GM12878 (cell line): Measurements from ENCODE around the gene FAM227B. TPM values are rescaled to one million over a fixed set of nuclear protein-coding genes. Genes with fewer than 3 reads are reported as not detected.

Experiments
- ATAC-seq: fragments of 200-7000 bp; cut with Tn5 transposase; 3 replicates; pipeline ENCODE4 v1.9.1; 2020; ENCODE audit warnings: mild to moderate bottlenecking, moderate library complexity
- BruUV-seq: library from RNA; stranded (reverse); fragments of 400-500 nt; replicated peaks from 2 replicates; lab custom pipeline; 2021; lab: Mats Ljungman, UMichigan
- CTCF ChIA-PET: fragments of 300-600 bp; sonication (Branson Sonifier 250); formaldehyde crosslinking; extraction: SDS; loops from one replicate; lab custom pipeline; 2021; ENCODE audit warnings: inconsistent platforms; lab: Yijun Ruan, JAX
- POLR2A ChIA-PET: fragments of 350-600 bp; formaldehyde crosslinking; extraction: SDS; loops from one replicate; lab custom pipeline; 2021; ENCODE audit warnings: inconsistent platforms; lab: Charles Lee
- RAD21 ChIA-PET: fragments of 300-600 bp; sonication (Branson Sonifier 250); formaldehyde crosslinking; loops from one replicate; lab custom pipeline; 2023; ENCODE audit warnings: antibody characterized with exemption; ENCODE audit not compliant: unreplicated experiment; lab: Charles Lee
- SMC1A ChIA-PET: fragments of 300-600 bp; sonication (Branson Sonifier 250); formaldehyde crosslinking; loops from one replicate; lab custom pipeline; 2023; ENCODE audit not compliant: unreplicated experiment, uncharacterized antibody; lab: Charles Lee
- DNase-seq: peaks from one replicate; pipeline ENCODE4 v3.0.0-alpha.2; 2011; ENCODE audit warnings: low read depth, low spot score
- FAIRE-seq: peaks from 3 replicates; lab custom pipeline; 2011; peaks lifted over from hg19 to GRCh38; lab: Jason Lieb, UNC
- H2AFZ ChIP-seq: 2 replicates; pipeline ENCODE4 v1.6.0; 2011; ENCODE audit warnings: low read depth, low read length, control low read depth; ENCODE audit not compliant: control insufficient read depth
- H3K27ac ChIP-seq: 2 replicates; pipeline ENCODE4 v1.5.1; 2011; ENCODE audit warnings: control low read depth; ENCODE audit not compliant: control insufficient read depth, insufficient read depth
- H3K27me3 ChIP-seq, 2 experiments: replicated peaks in 1 of 2; 2 replicates each; pipeline versions ENCODE4 v1.6.0 to v1.6.1; 2011; ENCODE audit warnings: low read length in 1 of 2; ENCODE audit not compliant: control insufficient read depth in 2 of 2, insufficient read depth in 2 of 2
- H3K36me3 ChIP-seq, 2 experiments: 2 replicates each; pipeline ENCODE4 v1.5.1; 2011; ENCODE audit warnings: low read length in 1 of 2; ENCODE audit not compliant: control insufficient read depth in 2 of 2, insufficient read depth in 2 of 2
- H3K4me1 ChIP-seq: 2 replicates; pipeline ENCODE4 v1.6.1; 2011; ENCODE audit warnings: mild to moderate bottlenecking, low read length, moderate library complexity, mixed read lengths; ENCODE audit not compliant: control insufficient read depth, insufficient read depth
- H3K4me2 ChIP-seq: 2 replicates; pipeline ENCODE4 v1.6.0; 2011; ENCODE audit warnings: control low read depth; ENCODE audit not compliant: control insufficient read depth, insufficient read depth
- H3K4me3 ChIP-seq: fragments of 200-600 bp; sonication (generic); 2 replicates; pipeline ENCODE4 v1.5.1; 2016
- H3K79me2 ChIP-seq: 2 replicates; pipeline ENCODE4 v1.6.0; 2011; ENCODE audit warnings: low read length; ENCODE audit not compliant: control insufficient read depth, insufficient read depth
- H3K9ac ChIP-seq: 2 replicates; pipeline ENCODE4 v1.8.0; 2011; ENCODE audit warnings: low read length, control low read depth, mixed read lengths; ENCODE audit not compliant: control insufficient read depth, insufficient read depth
- H3K9me3 ChIP-seq: replicated peaks from 3 replicates; pipeline ENCODE4 v1.5.1; 2011; ENCODE audit warnings: mild to moderate bottlenecking, low read length; ENCODE audit not compliant: control insufficient read depth, insufficient read depth
- H4K20me1 ChIP-seq: 2 replicates; pipeline ENCODE4 v1.6.0; 2011; ENCODE audit not compliant: control insufficient read depth, insufficient read depth
- CHD2 ChIP-seq: IDR thresholded peaks from 2 replicates; pipeline ENCODE4 v1.6.1; 2011; ENCODE audit warnings: low read depth, low read length, improper control_type of control experiment, borderline replicate concordance
- CREB1 ChIP-seq: IDR thresholded peaks from 2 replicates; pipeline ENCODE4 v1.6.1; 2012; ENCODE audit warnings: low read depth, mild to moderate bottlenecking, inconsistent platforms
- IKZF1 ChIP-seq: fragments of 450-650 bp; conservative IDR thresholded peaks from 2 replicates; pipeline ENCODE4 v1.6.1; 2017; ENCODE audit warnings: antibody characterized with exemption, mild to moderate bottlenecking
- NBN ChIP-seq: fragments of 450-650 bp; IDR thresholded peaks from 2 replicates; pipeline ENCODE4 v1.6.1; 2016
- RAD21 ChIP-seq: IDR thresholded peaks from 2 replicates; pipeline ENCODE4 v1.6.1; 2011; ENCODE audit warnings: mild to moderate bottlenecking, low read depth, low read length, moderate library complexity; ENCODE audit not compliant: insufficient read depth
- RAD51 ChIP-seq: fragments of 450-650 bp; IDR thresholded peaks from 2 replicates; pipeline ENCODE4 v1.6.1; 2016; ENCODE audit warnings: moderate library complexity, mild to moderate bottlenecking, inconsistent platforms
- RB1 ChIP-seq: fragments of 450-650 bp; formaldehyde crosslinking; IDR thresholded peaks from 2 replicates; pipeline ENCODE4 v1.6.1; 2017; ENCODE audit warnings: mild to moderate bottlenecking, borderline replicate concordance
- RELB ChIP-seq: fragments of 450-650 bp; IDR thresholded peaks from 2 replicates; pipeline ENCODE4 v1.6.1; 2017; ENCODE audit warnings: low read depth, mild to moderate bottlenecking, moderate library complexity
- SIN3A ChIP-seq: IDR thresholded peaks from 2 replicates; pipeline ENCODE4 v1.6.1; 2012; ENCODE audit warnings: low read depth, low read length, improper control_type of control experiment
- SMAD1 ChIP-seq: fragments of 450-650 bp; IDR thresholded peaks from 2 replicates; pipeline ENCODE4 v1.6.1; 2018; ENCODE audit warnings: mild to moderate bottlenecking, low read depth; ENCODE audit not compliant: partially characterized antibody
- SREBF1 ChIP-seq: IDR thresholded peaks from 2 replicates; pipeline ENCODE4 v1.6.1; 2012; ENCODE audit warnings: mild to moderate bottlenecking, low read length
- SUZ12 ChIP-seq: fragments of 200-600 bp; sonication (generic); IDR thresholded peaks from one replicate; pipeline ENCODE4 v1.6.1; 2018; ENCODE audit warnings: antibody characterized with exemption, mild to moderate bottlenecking; ENCODE audit not compliant: unreplicated experiment
- TCF3 ChIP-seq: IDR thresholded peaks from 2 replicates; pipeline ENCODE4 v1.6.1; 2012; ENCODE audit warnings: low read depth, mild to moderate bottlenecking, low read length, borderline replicate concordance; ENCODE audit not compliant: insufficient read depth
- TCF7 ChIP-seq: IDR thresholded peaks from 2 replicates; pipeline ENCODE4 v1.6.1; 2014; ENCODE audit warnings: antibody characterized with exemption, borderline replicate concordance
- ZBED1 ChIP-seq: IDR thresholded peaks from 2 replicates; pipeline ENCODE4 v1.6.1; 2016; ENCODE audit warnings: borderline replicate concordance
- ZNF207 ChIP-seq: fragments of 450-650 bp; IDR thresholded peaks from 2 replicates; pipeline ENCODE4 v1.6.1; 2014; ENCODE audit warnings: antibody characterized with exemption, mild to moderate bottlenecking, borderline replicate concordance
- ZNF592 ChIP-seq: fragments of 450-650 bp; IDR thresholded peaks from 2 replicates; pipeline ENCODE4 v1.6.1; 2017; ENCODE audit warnings: mild to moderate bottlenecking, moderate library complexity
- ZSCAN29 ChIP-seq: fragments of 450-650 bp; IDR thresholded peaks from 2 replicates; pipeline ENCODE4 v1.6.1; 2017; ENCODE audit warnings: mild to moderate bottlenecking, moderate library complexity
- WGBS: methylation state at CpG from one replicate; pipeline ENCODE4 v1.1.6; 2016; ENCODE audit warnings: low lambda C conversion rate; ENCODE audit not compliant: insufficient replicate concordance, insufficient coverage; ENCODE audit errors: missing lambda C conversion rate; 5-methylcytosine and 5-hydroxymethylcytosine counted together
- in situ Hi-C: fragments of 300-500 bp; cut with MboI; formaldehyde crosslinking; loops from 9 replicates; pipeline ENCODE4 v1.14.3; 2018; ENCODE audit warnings: mixed read lengths
- intact Hi-C: fragments of 100-400 bp; cut with micrococcal nuclease; formaldehyde crosslinking; loops from one replicate; pipeline ENCODE4 v1.14.2; 2022; ENCODE audit not compliant: unreplicated experiment
- polyA plus RNA-seq, 11 experiments: library from polyadenylated mRNA; depleted of rRNA in 4 of 11; unstranded in 6 of 11; stranded (reverse) in 5 of 11; fragments of >200 nt; fragmentation: Nextera tagmentation in 4 of 11; fragmentation: Illumina TruSeq in 1 of 11; extraction: Ambion mirVana in 4 of 11; extraction: Trizol in 1 of 11; gene quantifications; 1 replicate in 1 of 11; 2 replicates in 10 of 11; pipeline versions ENCODE4 v1.2.1 to v1.2.3, GENCODE V29; 2011 to 2016; ENCODE audit warnings: inconsistent platforms in 2 of 11, missing spikeins in 2 of 11, low read depth in 1 of 11
- total RNA-seq, 4 experiments: library from RNA; depleted of rRNA in 3 of 4; stranded (reverse); fragments of >200 nt in 3 of 4; fragmentation: Illumina TruSeq in 1 of 4; extraction: Trizol in 1 of 4; gene quantifications; 2 replicates each; pipeline versions ENCODE4 v1.2.1 to v1.2.3, GENCODE V29; 2013 to 2021

Gene FAM227B
- total and polyA plus RNA-seq, 10 of the 15 experiments (the other 5 are each of a cell fraction or from before 2014, with no cell fraction given): 3.9 to 12.6 (median 6.9) TPM

- H3K79me2 ChIP-seq: no peaks in the 10 kb centered on the region
- ATAC-seq (peak; percentile 72), DNase-seq (peak; percentile 12), FAIRE-seq (peak; percentile 27)
- 42% methylated on average over 9 of the region's 9 CpGs for WGBS
- no peak overlapping the region for H3K4me3 ChIP-seq
- H4K20me1 ChIP-seq: no peaks in the 10 kb centered on the region
- no peaks in the 10 kb centered on the region for H3K9me3 ChIP-seq
- no peaks in the 10 kb centered on the region for H3K4me1 ChIP-seq
- intact Hi-C loops (loop anchor here (1.0 to 10.0 kb wide), 4 partner anchors 182 to 1067 kb away; no protein-coding TSS in a partner anchor), in situ Hi-C loops (loop anchor here (5.0 to 10.0 kb wide), 3 partner anchors 195 to 723 kb away; no protein-coding TSS in a partner anchor)
- no peak overlapping the region for H3K9ac ChIP-seq
- no peak overlapping the region for H3K27ac ChIP-seq
- no TSS peak for BruUV-seq
- ChIA-PET RAD21 (interaction anchor here (1.0 to 3.6 kb wide), 15 partner anchors 9 to 1069 kb away, joined by 3 to 40 read pairs (median 6); no protein-coding TSS in a partner anchor), CTCF (interaction anchor here (0.8 to 5.9 kb wide), 31 partner anchors 10 to 1064 kb away, joined by 3 to 128 read pairs (median 4); partner anchors contain the start of gene CEP152), POLR2A (interaction anchor here (0.7 kb wide), 1 partner anchor 1608 kb away, joined by 3 read pairs; no protein-coding TSS in a partner anchor), SMC1A (interaction anchor here (0.7 to 5.4 kb wide), 27 partner anchors 10 to 1066 kb away, joined by 3 to 84 read pairs (median 5); partner anchors contain the start of gene COPS2)
- no peak overlapping the region for H3K4me2 ChIP-seq
- no peaks in the 10 kb centered on the region for H3K36me3 ChIP-seq
- H3K27me3 ChIP-seq: no peaks in the 10 kb centered on the region
- H2AFZ ChIP-seq: no peak overlapping the region; the same call in 1 of the 2 replicates
- TF ChIP-seq RAD21 (peak; percentile 80), CREB1 (peak; percentile 22; the same call in 1 of the 2 replicates), ZBED1 (no peak), SUZ12 (no peak), ZNF207 (no peak), ZNF592 (no peak), IKZF1 (no peak), RB1 (0 out of 2 replicates have a peak, but pooled peaks have one; percentile 39), ZSCAN29 (no peak), CHD2 (no peak), RAD51 (no peak), SIN3A (no peak), NBN (0 out of 2 replicates have a peak, but pooled peaks have one; percentile 48), TCF3 (no peak), SREBF1 (no peak), SMAD1 (no peak), TCF7 (peak; percentile 40; the same call in 1 of the 2 replicates), RELB (no peak)
These were observed 198.6 kb downstream of the FAM227B start for GRCh38 chr15:49421991-49422390.
